ENCODE results near the gene PELI3.
"Not testable (repeated sequence)": the region's sequence is repeated elsewhere in the genome, so short reads cannot be mapped to it uniquely, and the experiment has no call there.

PELI3 gene

GRCh38 chr11:66466225-66467033 is at the start of gene PELI3:
TSS of gene PELI3 (plus strand) at chr11:66466905. CDS start at chr11:66468129, 1,224 bp downstream.
- peak; percentile 79 to 90 for ATAC-seq

- no peak for ATAC-seq
Measured at GRCh38 chr11:66417000-66417399, 49.7 kb upstream of the PELI3 start.

GRCh38 chr11:66418168-66418985 is 48.3 kb upstream of the PELI3 start:
- ATAC-seq, result peak; percentile 89 to 91

- no peak for ATAC-seq
Measured at GRCh38 chr11:66418986-66419308, 47.8 kb upstream of the PELI3 start.

- no peak for ATAC-seq
Measured at GRCh38 chr11:66419825-66420224, 46.9 kb upstream of the PELI3 start.

GRCh38 chr11:66420671-66421476 is 45.8 kb upstream of the PELI3 start, which contains the start of gene NPAS4:
TSS of gene NPAS4 (plus strand) at chr11:66421035. CDS start at chr11:66421180, 145 bp downstream.
- no peak for ATAC-seq

- peak; percentile 39 to 52 for ATAC-seq
Measured at GRCh38 chr11:66421492-66422205, 45.1 kb upstream of the PELI3 start.

GRCh38 chr11:66426314-66426713 is 40.4 kb upstream of the PELI3 start:
- ATAC-seq, result no peak

GRCh38 chr11:66428933-66429332 is 37.8 kb upstream of the PELI3 start:
- ATAC-seq, result no peak

GRCh38 chr11:66429983-66430602 is 36.6 kb upstream of the PELI3 start:
- ATAC-seq, result peak; percentile 70 to 78

- not testable (repeated sequence) for ATAC-seq
Measured at GRCh38 chr11:66431287-66431686, 35.4 kb upstream of the PELI3 start.

- ATAC-seq, result not testable (repeated sequence)
Measured at GRCh38 chr11:66431871-66432329, 34.8 kb upstream of the PELI3 start.

GRCh38 chr11:66432597-66432996 is 34.1 kb upstream of the PELI3 start:
- no peak for ATAC-seq

GRCh38 chr11:66437979-66438503 is 28.7 kb upstream of the PELI3 start:
- ATAC-seq, result no peak

- peak; percentile 97 to 98 for ATAC-seq
Measured at GRCh38 chr11:66438504-66439466, 27.9 kb upstream of the PELI3 start, which contains the start of gene MRPL11. TSS of gene MRPL11 (minus strand) at chr11:66438848. CDS start at chr11:66438754, 94 bp downstream.

GRCh38 chr11:66440101-66440939 is 26.4 kb upstream of the PELI3 start:
- not testable (repeated sequence) for ATAC-seq

GRCh38 chr11:66440940-66441282 is 25.8 kb upstream of the PELI3 start:
- not testable (repeated sequence) for ATAC-seq

- ATAC-seq, result no peak
Measured at GRCh38 chr11:66443602-66444001, 23.1 kb upstream of the PELI3 start.

- ATAC-seq, result no peak
Measured at GRCh38 chr11:66447012-66447411, 19.7 kb upstream of the PELI3 start.
